GM18861 (cell line): ENCODE data around the gene PDCD7.
A peak's percentile ranks its signal among the peaks of the same experiment; 100 is the strongest.
"Not testable (repeated sequence)": the region's sequence is repeated elsewhere in the genome, so short reads cannot be mapped to it uniquely, and the experiment has no call there.

ENCODE experiments used
- ATAC-seq: cut with Tn5 transposase; IDR thresholded peaks from one replicate; pipeline ENCODE4 v1.9.1; 2021; ENCODE audit not compliant: unreplicated experiment

The PDCD7 gene

GRCh38 chr15:65133548-65134200 lies at the start of gene PDCD7:
PDCD7 (minus strand) TSS chr15:65133808; CDS start chr15:65133781, 27 bp downstream.
- peak; percentile 82 for ATAC-seq

- no peak for ATAC-seq
Observed at GRCh38 chr15:65182538-65182937, 48.9 kb upstream of the PDCD7 start.

- ATAC-seq = not testable (repeated sequence)
Observed at GRCh38 chr15:65181582-65182353, 48.2 kb upstream of the PDCD7 start.

- ATAC-seq = no peak
Observed at GRCh38 chr15:65180167-65180566, 46.6 kb upstream of the PDCD7 start.

GRCh38 chr15:65177901-65178300 lies 44.3 kb upstream of the PDCD7 start:
- no peak for ATAC-seq

- no peak for ATAC-seq
Observed at GRCh38 chr15:65176056-65176455, 42.4 kb upstream of the PDCD7 start.

- ATAC-seq = no peak
Observed at GRCh38 chr15:65175511-65175910, 41.9 kb upstream of the PDCD7 start.

- no peak for ATAC-seq
Observed at GRCh38 chr15:65174509-65174908, 40.9 kb upstream of the PDCD7 start.

GRCh38 chr15:65172531-65172930 lies 38.9 kb upstream of the PDCD7 start:
- ATAC-seq = no peak

- no peak for ATAC-seq
Observed at GRCh38 chr15:65171428-65171827, 37.8 kb upstream of the PDCD7 start.

- ATAC-seq = no peak
Observed at GRCh38 chr15:65165875-65166274, 32.3 kb upstream of the PDCD7 start.

- no peak for ATAC-seq
Observed at GRCh38 chr15:65164139-65164538, 30.5 kb upstream of the PDCD7 start.

GRCh38 chr15:65163041-65163440 lies 29.4 kb upstream of the PDCD7 start:
- no peak for ATAC-seq

GRCh38 chr15:65156692-65157091 lies 23.1 kb upstream of the PDCD7 start:
- ATAC-seq = no peak

GRCh38 chr15:65154720-65155119 lies 21.1 kb upstream of the PDCD7 start:
- no peak for ATAC-seq

- ATAC-seq = no peak
Observed at GRCh38 chr15:65147902-65148301, 14.3 kb upstream of the PDCD7 start.

- ATAC-seq = no peak
Observed at GRCh38 chr15:65146438-65146837, 12.8 kb upstream of the PDCD7 start.

- ATAC-seq = not testable (repeated sequence)
Observed at GRCh38 chr15:65138631-65139030, 5.0 kb upstream of the PDCD7 start.

- not testable (repeated sequence) for ATAC-seq
Observed at GRCh38 chr15:65137893-65138292, 4.3 kb upstream of the PDCD7 start.

- ATAC-seq = not testable (repeated sequence)
Observed at GRCh38 chr15:65137089-65137488, 3.5 kb upstream of the PDCD7 start.

GRCh38 chr15:65134538-65134937 lies 930 bp upstream of the PDCD7 start:
- no peak for ATAC-seq

- peak; percentile 30 for ATAC-seq
Observed at GRCh38 chr15:65132878-65133547, 595 bp downstream of the PDCD7 start.
